Prostate gland (tissue), 2 donors: ENCODE data around the gene SYNPO.

Experiments
- POLR2A ChIP-seq: fragments of 450-650 bp; IDR thresholded peaks from one replicate; pipeline ENCODE4 v1.6.1; 2016; ENCODE audit warnings: antibody characterized with exemption, mild to moderate bottlenecking
- POLR2AphosphoS5 ChIP-seq: sonication (generic); formaldehyde crosslinking; IDR thresholded peaks from one replicate; pipeline ENCODE4 v1.6.1; 2017; ENCODE audit warnings: antibody characterized with exemption
- TF ChIP-seq, protein P1 (sequence below), 4 experiments: fragments of 200-600 bp in 2 of 4; fragments of 450-650 bp in 2 of 4; sonication (generic) in 2 of 4; IDR thresholded peaks; 1 replicate in 3 of 4; 2 replicates in 1 of 4; pipeline ENCODE4 v1.5.1; 2016 to 2019; ENCODE audit warnings: antibody characterized with exemption in 4 of 4, mild to moderate bottlenecking in 2 of 4, moderate library complexity in 2 of 4

DNA sequence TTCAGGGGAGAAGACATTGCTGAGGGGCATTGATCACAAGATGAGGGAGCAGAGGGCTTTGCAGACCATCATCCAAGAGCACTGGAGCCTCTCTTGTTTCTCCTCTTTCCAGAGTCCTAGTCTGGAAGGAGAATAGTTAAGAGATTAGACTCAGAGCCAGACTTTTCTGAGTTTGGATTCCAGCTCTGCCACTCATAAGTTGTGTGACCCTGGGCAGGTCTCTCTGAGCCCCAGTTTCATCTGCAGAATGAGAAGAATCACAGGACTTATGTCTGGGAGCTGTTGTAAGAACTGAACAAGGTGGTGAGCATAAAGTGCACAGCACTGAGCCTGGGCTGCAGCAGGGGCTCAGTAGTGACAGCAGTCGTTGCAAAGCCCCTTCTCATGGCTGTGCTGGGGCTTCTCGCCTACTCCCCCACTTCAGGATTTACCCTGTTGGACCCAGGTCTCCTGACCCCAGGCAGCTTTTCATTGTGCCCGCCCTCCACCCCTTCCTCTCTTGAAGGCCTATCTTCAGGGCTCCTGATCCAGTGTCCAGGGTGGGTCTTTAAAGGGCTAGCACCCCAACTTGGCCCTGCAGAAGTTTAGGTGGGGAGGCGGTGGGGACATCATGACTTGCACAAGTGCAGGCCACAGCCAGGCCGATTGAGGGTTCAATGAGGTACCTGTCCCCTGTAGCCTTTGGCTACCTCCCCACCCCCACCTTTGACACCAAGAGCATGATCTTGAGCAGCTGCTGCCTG lies 1.5 kb downstream of the SYNPO start:
- no peak for TF ChIP-seq POLR2AphosphoS5
- TF ChIP-seq, protein P1, sequence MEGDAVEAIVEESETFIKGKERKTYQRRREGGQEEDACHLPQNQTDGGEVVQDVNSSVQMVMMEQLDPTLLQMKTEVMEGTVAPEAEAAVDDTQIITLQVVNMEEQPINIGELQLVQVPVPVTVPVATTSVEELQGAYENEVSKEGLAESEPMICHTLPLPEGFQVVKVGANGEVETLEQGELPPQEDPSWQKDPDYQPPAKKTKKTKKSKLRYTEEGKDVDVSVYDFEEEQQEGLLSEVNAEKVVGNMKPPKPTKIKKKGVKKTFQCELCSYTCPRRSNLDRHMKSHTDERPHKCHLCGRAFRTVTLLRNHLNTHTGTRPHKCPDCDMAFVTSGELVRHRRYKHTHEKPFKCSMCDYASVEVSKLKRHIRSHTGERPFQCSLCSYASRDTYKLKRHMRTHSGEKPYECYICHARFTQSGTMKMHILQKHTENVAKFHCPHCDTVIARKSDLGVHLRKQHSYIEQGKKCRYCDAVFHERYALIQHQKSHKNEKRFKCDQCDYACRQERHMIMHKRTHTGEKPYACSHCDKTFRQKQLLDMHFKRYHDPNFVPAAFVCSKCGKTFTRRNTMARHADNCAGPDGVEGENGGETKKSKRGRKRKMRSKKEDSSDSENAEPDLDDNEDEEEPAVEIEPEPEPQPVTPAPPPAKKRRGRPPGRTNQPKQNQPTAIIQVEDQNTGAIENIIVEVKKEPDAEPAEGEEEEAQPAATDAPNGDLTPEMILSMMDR (IDR thresholded peaks at IDR 0.05) = no peak
- TF ChIP-seq POLR2A = no peak
